ENCODE measurements around the gene KIF13A. TPM values are rescaled to one million over a fixed set of nuclear protein-coding genes. Genes with fewer than 3 reads are reported as not detected.

The KIF13A gene
- total and polyA plus RNA-seq, 4 donors: 4.3 to 28.1 (median 10.6) TPM

GRCh38 chr6:17828149-17828548, 159.3 kb downstream of the KIF13A start:
- H3K27me3 ChIP-seq (ENCODE audit: control insufficient read depth in 4 of 4, insufficient read depth in 4 of 4, low read length in 3 of 4): no peaks in the 10 kb centered on the region
- H3K36me3 ChIP-seq (ENCODE audit: control insufficient read depth in 4 of 4, insufficient read depth in 3 of 4, low read depth in 1 of 4, low read length in 3 of 4): peaks cover 9 to 49% (median 41%) of the 10 kb centered on the region in 4 donors
- 95% methylated on average over 5 of the region's 5 CpGs for WGBS
- no peak overlapping the region for H3K9ac ChIP-seq (ENCODE audit: low read depth in 1 of 2, low read length in 2 of 2)
- H3K4me1 ChIP-seq (ENCODE audit: control insufficient read depth in 4 of 4, insufficient read depth in 4 of 4, low read length in 3 of 4): no peaks in the 10 kb centered on the region
- H3K9me3 ChIP-seq (ENCODE audit: control insufficient read depth in 4 of 4, low read length in 3 of 4): no peaks in the 10 kb centered on the region
- no peak for DNase-seq (ENCODE audit: low spot score)
- H3K4me3 ChIP-seq (ENCODE audit: low read depth in 1 of 3, low read length in 3 of 3): no peak overlapping the region
- no peak overlapping the region for H3K27ac ChIP-seq (ENCODE audit: low read depth in 1 of 2, low read length in 2 of 2)
- TF ChIP-seq JUND (IDR thresholded peaks at IDR 0.05) (no peak), TAF1 (conservative IDR thresholded peaks at IDR 0.05) (no peak), RXRA (IDR thresholded peaks at IDR 0.05) (no peak), GABPA (IDR thresholded peaks at IDR 0.05 in 1 of 2, conservative IDR thresholded peaks at IDR 0.05 in 1 of 2) (no peak), EGR1 (IDR thresholded peaks at IDR 0.05; ENCODE audit: low read depth in 2 of 2) (no peak), HNF4G (IDR thresholded peaks at IDR 0.05) (no peak), ZBTB33 (IDR thresholded peaks at IDR 0.05) (no peak), FOXA2 (IDR thresholded peaks at IDR 0.05) (no peak), FOXA1 (IDR thresholded peaks at IDR 0.05) (no peak), YY1 (IDR thresholded peaks at IDR 0.05) (no peak), RAD21 (IDR thresholded peaks at IDR 0.05) (no peak), NR2F2 (IDR thresholded peaks at IDR 0.05) (no peak)
- TF ChIP-seq, protein P1, sequence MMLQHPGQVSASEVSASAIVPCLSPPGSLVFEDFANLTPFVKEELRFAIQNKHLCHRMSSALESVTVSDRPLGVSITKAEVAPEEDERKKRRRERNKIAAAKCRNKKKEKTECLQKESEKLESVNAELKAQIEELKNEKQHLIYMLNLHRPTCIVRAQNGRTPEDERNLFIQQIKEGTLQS (IDR thresholded peaks at IDR 0.05): no peak
- TF ChIP-seq, protein P2, sequence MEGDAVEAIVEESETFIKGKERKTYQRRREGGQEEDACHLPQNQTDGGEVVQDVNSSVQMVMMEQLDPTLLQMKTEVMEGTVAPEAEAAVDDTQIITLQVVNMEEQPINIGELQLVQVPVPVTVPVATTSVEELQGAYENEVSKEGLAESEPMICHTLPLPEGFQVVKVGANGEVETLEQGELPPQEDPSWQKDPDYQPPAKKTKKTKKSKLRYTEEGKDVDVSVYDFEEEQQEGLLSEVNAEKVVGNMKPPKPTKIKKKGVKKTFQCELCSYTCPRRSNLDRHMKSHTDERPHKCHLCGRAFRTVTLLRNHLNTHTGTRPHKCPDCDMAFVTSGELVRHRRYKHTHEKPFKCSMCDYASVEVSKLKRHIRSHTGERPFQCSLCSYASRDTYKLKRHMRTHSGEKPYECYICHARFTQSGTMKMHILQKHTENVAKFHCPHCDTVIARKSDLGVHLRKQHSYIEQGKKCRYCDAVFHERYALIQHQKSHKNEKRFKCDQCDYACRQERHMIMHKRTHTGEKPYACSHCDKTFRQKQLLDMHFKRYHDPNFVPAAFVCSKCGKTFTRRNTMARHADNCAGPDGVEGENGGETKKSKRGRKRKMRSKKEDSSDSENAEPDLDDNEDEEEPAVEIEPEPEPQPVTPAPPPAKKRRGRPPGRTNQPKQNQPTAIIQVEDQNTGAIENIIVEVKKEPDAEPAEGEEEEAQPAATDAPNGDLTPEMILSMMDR (IDR thresholded peaks at IDR 0.05; ENCODE audit: low read depth, low read length, missing input control): no peak
- TF ChIP-seq, protein P3, sequence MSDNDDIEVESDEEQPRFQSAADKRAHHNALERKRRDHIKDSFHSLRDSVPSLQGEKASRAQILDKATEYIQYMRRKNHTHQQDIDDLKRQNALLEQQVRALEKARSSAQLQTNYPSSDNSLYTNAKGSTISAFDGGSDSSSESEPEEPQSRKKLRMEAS (IDR thresholded peaks at IDR 0.05): no peak

DNA sequence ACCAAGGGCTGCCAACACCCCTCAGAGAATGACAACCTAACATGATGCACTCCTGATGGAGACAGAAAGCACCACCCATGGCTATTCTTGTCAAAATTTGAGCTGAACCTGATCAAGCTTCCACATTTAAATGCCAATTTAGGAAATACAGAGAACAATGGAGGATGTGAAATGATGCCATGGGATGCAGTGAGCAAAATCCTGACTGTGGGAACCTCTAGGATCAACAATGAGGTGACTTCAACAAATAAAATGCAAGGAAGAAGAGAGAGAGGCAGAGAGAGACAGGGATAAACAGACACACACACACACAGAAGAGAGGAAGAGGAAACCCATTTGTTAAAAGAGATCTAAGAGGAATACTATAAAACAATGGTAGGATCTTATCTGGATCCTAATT, 161.1 kb downstream of the KIF13A start:
- Histone ChIP-seq H3K27me3 (ENCODE audit: control insufficient read depth in 4 of 4, insufficient read depth in 4 of 4, low read length in 3 of 4) (no peaks in the 10 kb centered on the region), H3K9me3 (ENCODE audit: control insufficient read depth in 4 of 4, low read length in 3 of 4) (no peaks in the 10 kb centered on the region), H3K4me1 (ENCODE audit: control insufficient read depth in 4 of 4, insufficient read depth in 4 of 4, low read length in 3 of 4) (no peaks in the 10 kb centered on the region), H3K4me3 (ENCODE audit: low read depth in 1 of 3, low read length in 3 of 3) (no peak overlapping the region), H3K9ac (ENCODE audit: low read depth in 1 of 2, low read length in 2 of 2) (no peak overlapping the region), H3K36me3 (ENCODE audit: control insufficient read depth in 4 of 4, insufficient read depth in 3 of 4, low read depth in 1 of 4, low read length in 3 of 4) (peaks cover 9 to 57% (median 42%) of the 10 kb centered on the region in 4 donors), H3K27ac (ENCODE audit: low read depth in 1 of 2, low read length in 2 of 2) (no peak overlapping the region)
- no peak for DNase-seq (ENCODE audit: low spot score)
- TF ChIP-seq GABPA (IDR thresholded peaks at IDR 0.05 in 1 of 2, conservative IDR thresholded peaks at IDR 0.05 in 1 of 2) (no peak), TAF1 (conservative IDR thresholded peaks at IDR 0.05) (no peak), JUND (IDR thresholded peaks at IDR 0.05) (no peak), NR2F2 (IDR thresholded peaks at IDR 0.05) (no peak), SP1 (IDR thresholded peaks at IDR 0.05) (no peak), EGR1 (IDR thresholded peaks at IDR 0.05; ENCODE audit: low read depth in 2 of 2) (no peak), RAD21 (IDR thresholded peaks at IDR 0.05) (no peak), FOXA2 (IDR thresholded peaks at IDR 0.05) (no peak), HNF4G (IDR thresholded peaks at IDR 0.05) (no peak)
- TF ChIP-seq, protein P4, sequence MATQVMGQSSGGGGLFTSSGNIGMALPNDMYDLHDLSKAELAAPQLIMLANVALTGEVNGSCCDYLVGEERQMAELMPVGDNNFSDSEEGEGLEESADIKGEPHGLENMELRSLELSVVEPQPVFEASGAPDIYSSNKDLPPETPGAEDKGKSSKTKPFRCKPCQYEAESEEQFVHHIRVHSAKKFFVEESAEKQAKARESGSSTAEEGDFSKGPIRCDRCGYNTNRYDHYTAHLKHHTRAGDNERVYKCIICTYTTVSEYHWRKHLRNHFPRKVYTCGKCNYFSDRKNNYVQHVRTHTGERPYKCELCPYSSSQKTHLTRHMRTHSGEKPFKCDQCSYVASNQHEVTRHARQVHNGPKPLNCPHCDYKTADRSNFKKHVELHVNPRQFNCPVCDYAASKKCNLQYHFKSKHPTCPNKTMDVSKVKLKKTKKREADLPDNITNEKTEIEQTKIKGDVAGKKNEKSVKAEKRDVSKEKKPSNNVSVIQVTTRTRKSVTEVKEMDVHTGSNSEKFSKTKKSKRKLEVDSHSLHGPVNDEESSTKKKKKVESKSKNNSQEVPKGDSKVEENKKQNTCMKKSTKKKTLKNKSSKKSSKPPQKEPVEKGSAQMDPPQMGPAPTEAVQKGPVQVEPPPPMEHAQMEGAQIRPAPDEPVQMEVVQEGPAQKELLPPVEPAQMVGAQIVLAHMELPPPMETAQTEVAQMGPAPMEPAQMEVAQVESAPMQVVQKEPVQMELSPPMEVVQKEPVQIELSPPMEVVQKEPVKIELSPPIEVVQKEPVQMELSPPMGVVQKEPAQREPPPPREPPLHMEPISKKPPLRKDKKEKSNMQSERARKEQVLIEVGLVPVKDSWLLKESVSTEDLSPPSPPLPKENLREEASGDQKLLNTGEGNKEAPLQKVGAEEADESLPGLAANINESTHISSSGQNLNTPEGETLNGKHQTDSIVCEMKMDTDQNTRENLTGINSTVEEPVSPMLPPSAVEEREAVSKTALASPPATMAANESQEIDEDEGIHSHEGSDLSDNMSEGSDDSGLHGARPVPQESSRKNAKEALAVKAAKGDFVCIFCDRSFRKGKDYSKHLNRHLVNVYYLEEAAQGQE (IDR thresholded peaks at IDR 0.05): no peak
